ENCODE measurements around the gene COX6B2. TPM values are rescaled to one million over a fixed set of nuclear protein-coding genes. Genes with fewer than 3 reads are reported as not detected.

Gene COX6B2
- total RNA-seq, 4 donors from 2014 or later = 4.0 to 58.7 (median 21.0) TPM

GRCh38 chr19:55384131-55384919 lies 29.8 kb upstream of the COX6B2 start, which contains the start of gene TMEM238:
Gene TMEM238, minus strand, starts transcription at chr19:55384292. Its CDS starts 33 bp downstream, at chr19:55384259.
- intact Hi-C loops (cut with DNase I; ENCODE audit: low total_unique reads) (loop anchor here (5.0 to 10.0 kb wide), 2 partner anchors 82 to 270 kb away; partner anchors contain the start of gene U2AF2), in situ Hi-C loops (cut with MboI; ENCODE audit: low pct_ligation_motif_present in 1 of 4, low pct_unique_long_range_greater_than_20kb in 1 of 4, low sequenced_read_pairs in 3 of 4) (loop anchor here in 1 of 4 donors (25.0 kb wide), 1 partner anchor 97 kb away; the partner anchor contains the start of genes BRSK1 and HSPBP1)
- H3K36me3 ChIP-seq = peaks cover 0 to 6% (median 0%) of the 10 kb centered on the region in 4 donors
- WGBS, 2 donors (ENCODE audit: low coverage in 1 of 2) = 13% methylated on average over 32 of the region's 72 CpGs; no CpG with 5 or more reads in 1 of the 2 donors
- no peaks in the 10 kb centered on the region for H3K9me3 ChIP-seq
- H3K4me1 ChIP-seq = peaks cover 33 to 50% (median 44%) of the 10 kb centered on the region in 4 donors
- H3K27ac ChIP-seq = peak within 1 kb of the TSS; percentile 94 to 99 (median 96)
- TF ChIP-seq EP300 (IDR thresholded peaks at IDR 0.05; ENCODE audit: low read depth) (no peak), CTCF (IDR thresholded peaks at IDR 0.05) (no peak), POLR2AphosphoS5 (IDR thresholded peaks at IDR 0.05) (peak; percentile 25 to 66 (median 39)), POLR2A (IDR thresholded peaks at IDR 0.05) (peak; percentile 64)
- H3K4me3 ChIP-seq = peak within 1 kb of the TSS; percentile 40 to 93 (median 78)
- peak; percentile 84 for DNase-seq
- H3K27me3 ChIP-seq = no peaks in the 10 kb centered on the region

- TF ChIP-seq POLR2AphosphoS5 (IDR thresholded peaks at IDR 0.05) (peak in 1 of 3 donors; percentile 5), CTCF (IDR thresholded peaks at IDR 0.05) (peak in 1 of 5 experiments; percentile 25), POLR2A (IDR thresholded peaks at IDR 0.05) (no peak)
- intact Hi-C loops (cut with DNase I; ENCODE audit: low total_unique reads) = loop anchor here (5.0 to 10.0 kb wide), 2 partner anchors 81 to 271 kb away; partner anchors contain the start of gene U2AF2
- peaks cover 0 to 4% (median 0%) of the 10 kb centered on the region in 4 donors for H3K36me3 ChIP-seq
- peak overlapping the region; percentile 40 to 93 (median 78) for H3K4me3 ChIP-seq
- H3K27me3 ChIP-seq = no peaks in the 10 kb centered on the region
- in situ Hi-C loops (cut with MboI; ENCODE audit: low pct_ligation_motif_present in 1 of 4, low pct_unique_long_range_greater_than_20kb in 1 of 4, low sequenced_read_pairs in 3 of 4) = loop anchor here in 1 of 4 donors (25.0 kb wide), 1 partner anchor 96 kb away; the partner anchor contains the start of genes BRSK1 and HSPBP1
- peak overlapping the region; percentile 94 to 99 (median 96) for H3K27ac ChIP-seq
- 4% methylated on average over 11 to 55 of the region's 88 CpGs for WGBS, 2 donors (ENCODE audit: low coverage in 1 of 2)
- peak; percentile 61 for DNase-seq
- peaks cover 28 to 42% (median 40%) of the 10 kb centered on the region in 4 donors for H3K4me1 ChIP-seq
- H3K9me3 ChIP-seq = no peaks in the 10 kb centered on the region
These were observed 29.0 kb upstream of the COX6B2 start for GRCh38 chr19:55383279-55384130.

- H3K9me3 ChIP-seq = no peaks in the 10 kb centered on the region
- peak overlapping the region in 1 of 4 donors; percentile 74 for H3K4me3 ChIP-seq
- 94 to 100% methylated on average over 3 of the region's 3 CpGs for WGBS, 2 donors (ENCODE audit: low coverage in 1 of 2)
- H3K27me3 ChIP-seq = no peaks in the 10 kb centered on the region
- in situ Hi-C loops (cut with MboI; ENCODE audit: low pct_ligation_motif_present in 1 of 4, low pct_unique_long_range_greater_than_20kb in 1 of 4, low sequenced_read_pairs in 3 of 4) (loop anchor here in 1 of 4 donors (25.0 kb wide), 1 partner anchor 95 kb away; the partner anchor contains the start of genes BRSK1 and HSPBP1), intact Hi-C loops (cut with DNase I; ENCODE audit: low total_unique reads) (loop anchor here (1.0 to 10.0 kb wide), 3 partner anchors 69 to 272 kb away; partner anchors contain the start of gene U2AF2)
- no peak for DNase-seq
- peaks cover 19 to 33% (median 30%) of the 10 kb centered on the region in 4 donors for H3K4me1 ChIP-seq
- no peaks in the 10 kb centered on the region for H3K36me3 ChIP-seq
- no peak for TF ChIP-seq POLR2AphosphoS5 (IDR thresholded peaks at IDR 0.05)
- TF ChIP-seq CTCF (IDR thresholded peaks at IDR 0.05) = no peak
- no peak for TF ChIP-seq POLR2A (IDR thresholded peaks at IDR 0.05)
- no peak for TF ChIP-seq EP300 (IDR thresholded peaks at IDR 0.05; ENCODE audit: low read depth)
- no peak overlapping the region for H3K27ac ChIP-seq
These were observed 28.1 kb upstream of the COX6B2 start for GRCh38 chr19:55382522-55383054.
